IPS-18c (cell line): ENCODE results near the gene GIMAP6.
"Not testable (repeated sequence)": the region's sequence is repeated elsewhere in the genome, so short reads cannot be mapped to it uniquely, and the experiment has no call there.

Experiments
- H3K4me3 ChIP-seq: 2 replicates; pipeline ENCODE4 v1.7.0; 2013; ENCODE audit warnings: low read depth, mild to moderate bottlenecking, low read length, moderate library complexity; ENCODE audit not compliant: insufficient read depth
- H3K9me3 ChIP-seq: one replicate; pipeline ENCODE4 v1.6.1; 2013; ENCODE audit warnings: mild to moderate bottlenecking, low read length, moderate library complexity; ENCODE audit not compliant: control insufficient read depth, insufficient read depth

GIMAP6 gene

DNA sequence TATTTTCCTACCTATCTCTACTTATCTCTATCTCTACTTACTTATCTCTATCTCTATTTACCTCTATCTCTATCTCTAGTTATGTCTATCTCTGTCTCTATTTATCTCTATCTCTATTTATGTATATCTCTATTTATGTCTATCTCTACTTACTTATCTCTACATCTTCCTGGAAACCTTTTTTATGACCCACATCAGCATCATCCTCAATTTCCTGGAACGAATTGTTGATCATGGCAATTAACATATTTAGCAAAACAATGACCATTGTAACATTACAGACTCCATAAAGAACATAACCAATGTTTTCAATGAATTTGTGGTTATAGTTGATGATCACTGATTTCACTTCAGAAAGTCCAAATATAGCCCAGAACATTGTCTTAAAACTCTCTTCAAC is 18.3 kb downstream of the GIMAP6 start:
- no peak overlapping the region for H3K4me3 ChIP-seq
- no peaks in the 10 kb centered on the region for H3K9me3 ChIP-seq

DNA sequence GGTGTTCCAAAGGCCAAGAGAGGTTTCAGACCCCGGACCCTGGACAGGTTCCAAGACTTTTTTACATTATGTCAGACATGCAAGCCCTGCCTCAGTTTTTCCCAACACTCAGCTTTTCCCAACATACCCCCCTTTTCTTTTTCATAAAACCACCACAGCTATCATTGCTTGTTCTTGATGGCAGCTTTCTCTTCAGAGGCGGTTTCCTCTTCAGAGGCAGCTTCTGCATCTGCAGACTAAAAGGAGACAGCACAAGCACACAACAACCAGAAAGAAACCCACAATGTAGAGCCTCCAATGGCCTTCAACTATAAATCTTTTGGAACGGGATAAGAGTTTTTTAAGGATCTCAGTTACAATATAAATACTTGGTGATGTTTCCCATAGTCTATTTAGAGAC is 19.3 kb downstream of the GIMAP6 start:
- Histone ChIP-seq H3K9me3 (no peaks in the 10 kb centered on the region), H3K4me3 (no peak overlapping the region)

DNA sequence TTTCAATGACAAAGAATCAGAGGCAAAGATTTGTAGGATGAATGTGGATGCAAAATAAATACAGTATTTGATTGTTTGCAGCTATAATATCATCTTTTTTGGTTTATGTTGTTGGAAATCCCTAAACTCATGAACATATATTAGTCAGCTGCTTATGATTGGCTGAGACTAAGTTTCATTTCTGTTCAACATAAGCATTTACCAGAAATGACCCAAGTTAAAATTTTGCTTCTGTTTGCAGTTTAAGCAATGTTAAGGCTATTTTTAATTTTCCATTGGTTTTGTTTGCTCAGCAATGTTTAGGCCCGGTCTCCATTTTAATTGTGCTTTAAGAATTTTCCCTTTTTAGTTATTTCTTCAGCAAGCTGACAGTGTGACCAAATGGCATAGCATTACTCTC is 22.0 kb downstream of the GIMAP6 start:
- no peak overlapping the region for H3K4me3 ChIP-seq
- H3K9me3 ChIP-seq = peaks cover 3% of the 10 kb centered on the region

DNA sequence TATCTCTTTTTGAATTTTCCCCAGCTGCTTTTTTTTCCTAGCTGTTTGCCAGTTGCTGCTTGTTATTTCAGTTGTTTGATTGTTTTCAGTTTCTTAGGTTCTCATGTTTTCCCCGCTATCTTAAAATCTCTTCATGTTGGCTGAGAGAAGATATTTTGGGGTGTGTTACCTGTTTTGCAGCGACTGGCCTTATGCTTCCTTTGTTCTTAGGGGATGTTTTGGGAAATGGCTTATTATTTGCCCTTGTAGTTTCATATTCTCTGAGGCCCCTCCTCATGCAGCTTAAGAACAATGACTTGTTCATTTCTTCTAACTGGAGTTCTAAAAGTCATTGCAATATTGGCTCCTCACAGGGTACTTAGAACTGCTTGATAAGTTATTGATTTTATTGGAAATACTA is 28.6 kb downstream of the GIMAP6 start:
- not testable (repeated sequence) for H3K9me3 ChIP-seq, H3K4me3 ChIP-seq

DNA sequence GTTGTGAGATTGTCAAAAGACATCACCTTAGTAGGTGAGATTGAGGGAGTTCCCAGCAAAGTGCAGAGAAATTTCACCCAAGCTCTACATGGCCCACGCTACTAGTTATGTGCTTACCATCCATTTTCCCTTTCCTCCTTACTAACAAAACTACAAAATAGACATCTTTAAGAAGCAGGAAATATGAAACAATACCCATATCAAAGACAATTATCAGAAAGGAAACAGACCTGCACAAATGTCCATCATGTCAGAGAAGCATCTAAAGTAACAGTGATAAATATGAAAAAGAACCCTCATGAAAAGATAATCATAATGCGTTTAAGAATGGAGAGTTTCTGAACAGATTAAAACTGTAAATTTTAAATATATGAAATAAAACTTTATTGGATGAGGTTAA is 36.8 kb downstream of the GIMAP6 start:
- Histone ChIP-seq H3K9me3 (peaks cover 5% of the 10 kb centered on the region), H3K4me3 (no peak overlapping the region)

DNA sequence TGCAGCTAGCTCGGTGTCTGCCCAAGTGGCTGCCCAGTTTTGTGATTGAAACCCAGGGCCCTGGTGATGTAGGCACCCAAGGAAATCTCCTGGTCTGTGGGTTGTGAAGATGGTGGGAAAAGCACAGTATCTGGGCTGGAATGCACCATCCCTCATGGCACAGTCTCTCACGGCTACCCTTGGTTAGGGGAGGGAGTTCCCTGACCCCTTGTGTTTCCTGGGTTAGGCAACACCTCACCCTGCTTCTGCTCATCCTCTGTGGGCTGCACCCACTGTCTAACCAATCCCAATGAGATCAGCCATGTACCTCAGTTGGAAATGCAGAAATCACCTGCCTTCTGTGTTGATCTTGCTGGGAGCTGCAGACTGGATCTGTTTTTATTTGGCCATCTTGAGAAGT is 37.4 kb downstream of the GIMAP6 start:
- H3K9me3 ChIP-seq = peaks cover 5% of the 10 kb centered on the region

DNA sequence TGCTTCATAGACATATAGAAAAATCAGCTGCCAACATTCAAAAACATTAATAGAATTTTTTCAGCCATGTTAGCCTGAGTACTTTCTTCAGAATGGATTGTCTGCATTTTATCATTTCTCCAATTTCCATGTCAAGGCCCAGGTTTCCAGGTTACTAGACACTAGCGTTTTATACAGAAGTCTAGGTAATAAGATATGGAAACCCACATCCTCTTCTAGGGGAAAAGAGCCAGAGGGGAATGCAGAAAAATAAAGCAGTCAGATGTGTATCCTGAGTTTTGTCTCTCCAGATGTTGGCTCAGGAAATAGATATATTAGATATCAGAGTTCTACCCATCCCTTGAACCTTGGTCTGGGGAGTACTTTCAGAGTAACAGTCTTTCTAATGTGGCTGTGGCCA is 44.6 kb downstream of the GIMAP6 start:
- Histone ChIP-seq H3K9me3 (no peaks in the 10 kb centered on the region), H3K4me3 (no peak overlapping the region)

More for the DNA sequence above, 37.4 kb downstream of the GIMAP6 start:
- H3K4me3 ChIP-seq = no peak overlapping the region

DNA sequence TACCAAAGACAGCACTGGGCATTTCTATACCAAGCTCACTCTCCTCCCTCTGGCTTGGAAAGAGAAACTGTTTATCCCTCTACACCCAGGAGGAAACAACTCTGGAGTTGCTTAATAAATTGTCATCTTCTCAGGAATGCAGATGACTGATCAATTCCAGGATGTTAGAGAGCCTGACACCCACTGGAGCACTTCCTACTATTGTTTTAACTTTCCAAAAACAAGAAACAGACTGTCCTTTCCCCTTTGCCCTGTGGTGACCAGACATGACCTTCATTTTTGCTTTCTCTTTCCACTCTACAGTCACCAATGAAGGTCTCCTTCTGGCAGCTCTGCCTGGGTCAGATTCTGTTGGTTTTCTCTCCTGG is 45.4 kb downstream of the GIMAP6 start:
- no peak overlapping the region for H3K4me3 ChIP-seq
- H3K9me3 ChIP-seq = no peaks in the 10 kb centered on the region

DNA sequence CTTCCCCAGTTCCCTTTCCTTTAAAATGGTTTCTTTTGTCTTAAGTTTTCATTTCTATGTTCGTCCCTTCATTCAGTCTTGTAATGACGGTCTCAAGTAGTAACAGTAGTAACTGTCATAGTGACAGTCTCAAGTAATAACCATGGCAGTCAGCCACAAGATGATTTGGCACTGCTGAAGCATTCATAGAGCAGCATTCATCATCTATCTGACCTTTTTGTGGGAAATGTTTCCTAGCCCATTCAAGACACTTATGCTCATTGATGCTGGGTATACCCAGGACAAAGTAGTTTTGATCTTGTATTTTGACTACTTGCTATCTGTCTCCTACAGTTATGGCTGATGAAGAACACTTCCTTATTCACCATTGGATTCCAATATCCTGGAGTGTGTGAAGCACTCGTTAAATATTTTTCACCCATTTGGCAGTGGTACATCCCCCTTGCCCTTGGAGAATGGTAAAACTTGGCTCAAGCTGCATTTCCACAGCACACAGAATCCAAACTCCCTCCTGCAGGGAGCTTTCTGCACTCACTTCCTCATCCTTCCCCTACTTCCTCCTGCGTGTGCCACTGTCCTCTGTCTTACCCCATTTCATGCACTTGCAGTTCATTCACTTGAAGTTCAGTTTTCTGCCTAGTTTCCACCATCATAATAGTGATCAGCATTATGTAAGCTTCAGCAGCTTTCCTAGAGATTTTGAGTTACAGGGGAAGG is 46.0 kb downstream of the GIMAP6 start:
- Histone ChIP-seq H3K4me3 (no peak overlapping the region), H3K9me3 (no peaks in the 10 kb centered on the region)

DNA sequence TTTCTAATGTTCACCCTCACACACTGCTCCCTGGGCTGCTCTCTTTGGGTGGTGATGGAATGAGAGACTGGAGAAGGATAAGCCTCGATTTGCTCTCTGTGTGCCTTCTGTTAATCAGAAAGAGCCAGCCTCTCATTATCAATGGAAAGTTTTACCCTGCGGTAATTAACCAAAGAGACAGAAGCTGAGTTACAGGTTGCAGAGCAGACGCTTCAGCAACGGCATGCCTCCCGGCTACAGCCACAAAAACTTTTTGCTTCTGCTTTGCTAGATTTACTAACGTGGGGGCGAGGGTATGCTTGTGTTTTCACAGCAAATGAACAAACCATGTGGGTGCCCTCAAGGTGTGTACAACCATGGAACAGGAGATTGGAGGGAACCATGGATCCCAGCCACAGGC is 47.0 kb downstream of the GIMAP6 start:
- Histone ChIP-seq H3K4me3 (no peak overlapping the region), H3K9me3 (no peaks in the 10 kb centered on the region)

DNA sequence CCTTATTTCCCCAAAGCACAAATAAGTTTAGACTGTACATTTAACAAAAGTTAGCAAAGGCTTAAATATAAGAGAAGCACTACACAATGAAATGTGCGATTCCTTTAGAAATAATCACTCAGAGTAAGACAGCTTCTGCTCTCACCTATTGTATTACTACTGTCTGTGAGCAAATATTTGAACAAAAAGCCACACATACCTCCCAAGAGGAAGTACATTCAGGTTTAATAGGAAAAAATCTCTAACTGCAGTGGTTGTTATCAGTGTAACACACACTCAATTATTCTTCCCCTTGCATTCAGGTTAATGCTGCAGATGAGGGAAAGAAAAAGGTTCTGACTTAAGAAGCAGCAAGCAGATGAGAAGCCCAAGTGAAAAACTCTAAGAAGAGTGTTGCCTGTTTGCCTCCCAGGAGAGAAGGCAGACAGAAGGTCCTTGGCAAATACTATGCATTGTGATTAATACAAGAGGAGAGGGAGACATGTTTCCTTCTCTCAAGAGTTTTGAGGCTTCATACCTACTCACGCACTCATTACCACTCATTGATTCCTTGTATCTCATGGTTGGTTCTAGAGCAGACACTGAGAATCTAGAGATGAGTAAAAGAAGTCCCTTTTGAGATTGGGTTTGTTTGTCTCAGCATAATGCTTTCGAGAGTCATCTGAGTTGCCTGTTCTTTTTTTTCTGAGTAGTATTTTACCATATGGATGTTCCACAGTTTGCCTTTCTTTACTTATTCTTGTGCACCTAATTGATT is 51.4 kb downstream of the GIMAP6 start:
- Histone ChIP-seq H3K9me3 (no peaks in the 10 kb centered on the region), H3K4me3 (no peak overlapping the region)

DNA sequence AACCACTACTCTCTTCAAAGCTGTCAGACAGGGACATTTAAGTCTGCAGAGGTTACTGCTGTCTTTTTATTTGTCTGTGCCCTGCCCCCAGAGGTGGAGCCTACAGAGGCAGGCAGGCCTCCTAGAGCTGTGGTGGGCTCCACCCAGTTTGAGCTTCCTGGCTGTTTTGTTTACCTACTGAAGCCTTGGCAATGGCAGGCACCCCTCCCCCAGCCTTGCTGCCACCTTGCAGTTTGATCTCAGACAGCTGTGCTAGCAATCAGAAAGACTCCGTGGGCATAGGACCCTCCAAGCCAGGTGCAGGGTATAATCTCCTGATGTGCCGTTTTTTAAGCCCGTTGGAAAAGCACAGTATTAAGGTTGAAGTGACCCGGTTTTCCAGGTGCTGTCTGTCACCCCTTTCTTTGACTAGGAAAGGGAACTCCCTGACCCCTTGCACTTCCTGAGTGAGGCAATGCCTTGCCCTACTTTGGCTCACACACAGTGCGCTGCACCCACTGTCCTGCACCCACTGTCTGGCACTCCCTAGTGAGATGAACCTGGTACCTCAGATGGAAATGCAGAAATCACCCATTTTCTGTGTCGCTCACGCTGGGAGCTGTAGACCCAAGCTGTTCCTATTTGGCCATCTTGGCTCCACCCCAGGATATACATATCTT is 52.1 kb downstream of the GIMAP6 start:
- not testable (repeated sequence) for H3K4me3 ChIP-seq, H3K9me3 ChIP-seq
